Breast epithelium (tissue), 3 donors: Measurements from ENCODE around the gene PLPP3.
A peak's percentile ranks its signal among the peaks of the same experiment; 100 is the strongest.

Source experiments
- CTCF ChIP-seq, 3 donors: fragments of 450-650 bp; IDR thresholded peaks; one replicate each; pipeline ENCODE4 v1.5.1; 2016 to 2017; ENCODE audit warnings: antibody characterized with exemption in 3 of 3, mild to moderate bottlenecking in 3 of 3, moderate library complexity in 3 of 3
- POLR2A ChIP-seq: fragments of 450-650 bp; IDR thresholded peaks from one replicate; pipeline ENCODE4 v1.6.1; 2016; ENCODE audit warnings: antibody characterized with exemption, mild to moderate bottlenecking, moderate library complexity
- POLR2AphosphoS5 ChIP-seq, 3 donors: sonication (generic); formaldehyde crosslinking; IDR thresholded peaks; one replicate each; pipeline ENCODE4 v1.6.1; 2017; ENCODE audit warnings: antibody characterized with exemption in 3 of 3

- TF ChIP-seq POLR2A, result no peak
- no peak for TF ChIP-seq CTCF (IDR thresholded peaks at IDR 0.05)
- peak in 1 of 3 donors; percentile 77 for TF ChIP-seq POLR2AphosphoS5 (IDR thresholded peaks at IDR 0.05)
Observed at GRCh38 chr1:56508523-56508983, 70.8 kb downstream of the PLPP3 start.
